Activated naive CD8-positive, alpha-beta T cell treated with anti-CD3 and anti-CD28 coated beads for 36 hours (primary cell): Measurements from ENCODE around the gene FAF1. TPM values are rescaled to one million over a fixed set of nuclear protein-coding genes. Genes with fewer than 3 reads are reported as not detected.

ENCODE experiments used
- DNase-seq: peaks from one replicate; pipeline ENCODE4 v3.0.0; 2021
- H3K27ac Mint-ChIP-seq: one replicate; pipeline ENCODE4 v1.8.0; 2022; ENCODE audit warnings: mild to moderate bottlenecking, moderate library complexity, mixed read lengths
- H3K27me3 Mint-ChIP-seq: one replicate; pipeline ENCODE4 v1.8.0; 2022; ENCODE audit warnings: mild to moderate bottlenecking, mixed read lengths
- H3K36me3 Mint-ChIP-seq: one replicate; pipeline ENCODE4 v1.8.0; 2021; ENCODE audit warnings: mild to moderate bottlenecking, mixed read lengths
- H3K4me1 Mint-ChIP-seq: one replicate; pipeline ENCODE4 v1.8.0; 2021; ENCODE audit warnings: mixed read lengths
- H3K4me3 Mint-ChIP-seq: one replicate; pipeline ENCODE4 v1.8.0; 2022; ENCODE audit warnings: mild to moderate bottlenecking, moderate library complexity, mixed read lengths
- H3K9me3 Mint-ChIP-seq: one replicate; pipeline ENCODE4 v1.8.0; 2022; ENCODE audit warnings: mixed read lengths
- total RNA-seq, 2 experiments: library from RNA; stranded (reverse); gene quantifications; one replicate each; pipeline ENCODE4 v1.2.3, GENCODE V29; 2021

The FAF1 gene
- total RNA-seq, 2 experiments from 2014 or later = 83.7 to 88.5 TPM

- Mint-ChIP-seq H3K36me3 (peaks cover 2% of the 10 kb centered on the region), H3K27ac (no peak overlapping the region), H3K27me3 (no peaks in the 10 kb centered on the region), H3K4me1 (no peaks in the 10 kb centered on the region), H3K4me3 (no peak overlapping the region), H3K9me3 (no peaks in the 10 kb centered on the region)
- no peak for DNase-seq
Observed at GRCh38 chr1:50697440-50698421, 262.3 kb downstream of the FAF1 start.

- Mint-ChIP-seq H3K9me3 (no peaks in the 10 kb centered on the region), H3K27ac (no peak overlapping the region), H3K4me3 (no peak overlapping the region), H3K36me3 (peaks cover 11% of the 10 kb centered on the region), H3K4me1 (no peaks in the 10 kb centered on the region), H3K27me3 (no peaks in the 10 kb centered on the region)
- no peak for DNase-seq
Observed at GRCh38 chr1:50693829-50694228, 266.2 kb downstream of the FAF1 start.

GRCh38 chr1:50684185-50684584 is 275.9 kb downstream of the FAF1 start:
- H3K36me3 Mint-ChIP-seq = peaks cover 10% of the 10 kb centered on the region
- H3K27me3 Mint-ChIP-seq = no peaks in the 10 kb centered on the region
- DNase-seq = no peak
- no peaks in the 10 kb centered on the region for H3K9me3 Mint-ChIP-seq
- H3K4me3 Mint-ChIP-seq = no peak overlapping the region
- H3K4me1 Mint-ChIP-seq = no peaks in the 10 kb centered on the region
- H3K27ac Mint-ChIP-seq = no peak overlapping the region

- Mint-ChIP-seq H3K27me3 (no peaks in the 10 kb centered on the region), H3K4me1 (no peaks in the 10 kb centered on the region), H3K4me3 (no peak overlapping the region), H3K27ac (no peak overlapping the region), H3K9me3 (no peaks in the 10 kb centered on the region), H3K36me3 (peaks cover 4% of the 10 kb centered on the region)
- no peak for DNase-seq
Observed at GRCh38 chr1:50681931-50682330, 278.1 kb downstream of the FAF1 start.

- H3K27me3 Mint-ChIP-seq = no peaks in the 10 kb centered on the region
- no peaks in the 10 kb centered on the region for H3K9me3 Mint-ChIP-seq
- H3K36me3 Mint-ChIP-seq = peaks cover 2% of the 10 kb centered on the region
- H3K4me3 Mint-ChIP-seq = no peak overlapping the region
- no peak for DNase-seq
- H3K27ac Mint-ChIP-seq = no peak overlapping the region
- H3K4me1 Mint-ChIP-seq = no peaks in the 10 kb centered on the region
Observed at GRCh38 chr1:50667710-50668356, 292.2 kb downstream of the FAF1 start.

- no peak overlapping the region for H3K27ac Mint-ChIP-seq
- no peak for DNase-seq
- no peaks in the 10 kb centered on the region for H3K27me3 Mint-ChIP-seq
- H3K9me3 Mint-ChIP-seq = no peaks in the 10 kb centered on the region
- no peak overlapping the region for H3K4me3 Mint-ChIP-seq
- peaks cover 2% of the 10 kb centered on the region for H3K36me3 Mint-ChIP-seq
- H3K4me1 Mint-ChIP-seq = no peaks in the 10 kb centered on the region
Observed at GRCh38 chr1:50667272-50667671, 292.8 kb downstream of the FAF1 start.

GRCh38 chr1:50666849-50667248 is 293.2 kb downstream of the FAF1 start:
- H3K27ac Mint-ChIP-seq = no peak overlapping the region
- H3K4me1 Mint-ChIP-seq = no peaks in the 10 kb centered on the region
- no peaks in the 10 kb centered on the region for H3K27me3 Mint-ChIP-seq
- DNase-seq = no peak
- peaks cover 2% of the 10 kb centered on the region for H3K36me3 Mint-ChIP-seq
- H3K9me3 Mint-ChIP-seq = no peaks in the 10 kb centered on the region
- H3K4me3 Mint-ChIP-seq = no peak overlapping the region

GRCh38 chr1:50665413-50665812 is 294.7 kb downstream of the FAF1 start:
- no peak overlapping the region for H3K27ac Mint-ChIP-seq
- H3K4me1 Mint-ChIP-seq = no peaks in the 10 kb centered on the region
- peaks cover 2% of the 10 kb centered on the region for H3K36me3 Mint-ChIP-seq
- H3K4me3 Mint-ChIP-seq = no peak overlapping the region
- H3K27me3 Mint-ChIP-seq = no peaks in the 10 kb centered on the region
- no peaks in the 10 kb centered on the region for H3K9me3 Mint-ChIP-seq
- no peak for DNase-seq

GRCh38 chr1:50661626-50662025 is 298.4 kb downstream of the FAF1 start:
- Mint-ChIP-seq H3K27ac (no peak overlapping the region), H3K4me1 (peaks cover 11% of the 10 kb centered on the region), H3K4me3 (no peak overlapping the region), H3K27me3 (no peaks in the 10 kb centered on the region), H3K36me3 (peaks cover 5% of the 10 kb centered on the region), H3K9me3 (no peaks in the 10 kb centered on the region)
- no peak for DNase-seq

- Mint-ChIP-seq H3K27ac (no peak overlapping the region), H3K36me3 (peaks cover 5% of the 10 kb centered on the region), H3K4me3 (no peak overlapping the region), H3K27me3 (no peaks in the 10 kb centered on the region), H3K4me1 (peaks cover 11% of the 10 kb centered on the region), H3K9me3 (no peaks in the 10 kb centered on the region)
- no peak for DNase-seq
Observed at GRCh38 chr1:50659107-50659662, 300.9 kb downstream of the FAF1 start.

- no peak for DNase-seq
- Mint-ChIP-seq H3K4me3 (no peak overlapping the region), H3K27ac (no peak overlapping the region), H3K4me1 (peaks cover 11% of the 10 kb centered on the region), H3K9me3 (no peaks in the 10 kb centered on the region), H3K27me3 (no peaks in the 10 kb centered on the region), H3K36me3 (peaks cover 5% of the 10 kb centered on the region)
Observed at GRCh38 chr1:50658459-50659076, 301.5 kb downstream of the FAF1 start.

GRCh38 chr1:50656931-50657330 is 303.1 kb downstream of the FAF1 start:
- H3K4me3 Mint-ChIP-seq = no peak overlapping the region
- no peaks in the 10 kb centered on the region for H3K9me3 Mint-ChIP-seq
- H3K36me3 Mint-ChIP-seq = peaks cover 5% of the 10 kb centered on the region
- DNase-seq = no peak
- peaks cover 11% of the 10 kb centered on the region for H3K4me1 Mint-ChIP-seq
- H3K27me3 Mint-ChIP-seq = no peaks in the 10 kb centered on the region
- H3K27ac Mint-ChIP-seq = no peak overlapping the region

- Mint-ChIP-seq H3K27me3 (no peaks in the 10 kb centered on the region), H3K36me3 (peaks cover 8% of the 10 kb centered on the region), H3K27ac (no peak overlapping the region), H3K4me3 (no peak overlapping the region), H3K9me3 (no peaks in the 10 kb centered on the region), H3K4me1 (no peaks in the 10 kb centered on the region)
- no peak for DNase-seq
Observed at GRCh38 chr1:50651476-50652263, 308.4 kb downstream of the FAF1 start.

- Mint-ChIP-seq H3K4me3 (no peak overlapping the region), H3K27me3 (no peaks in the 10 kb centered on the region), H3K9me3 (no peaks in the 10 kb centered on the region), H3K4me1 (no peaks in the 10 kb centered on the region), H3K36me3 (peaks cover 12% of the 10 kb centered on the region), H3K27ac (no peak overlapping the region)
- no peak for DNase-seq
Observed at GRCh38 chr1:50646526-50646925, 313.5 kb downstream of the FAF1 start.
